ENCODE results near the gene CACNA1C.

DNA sequence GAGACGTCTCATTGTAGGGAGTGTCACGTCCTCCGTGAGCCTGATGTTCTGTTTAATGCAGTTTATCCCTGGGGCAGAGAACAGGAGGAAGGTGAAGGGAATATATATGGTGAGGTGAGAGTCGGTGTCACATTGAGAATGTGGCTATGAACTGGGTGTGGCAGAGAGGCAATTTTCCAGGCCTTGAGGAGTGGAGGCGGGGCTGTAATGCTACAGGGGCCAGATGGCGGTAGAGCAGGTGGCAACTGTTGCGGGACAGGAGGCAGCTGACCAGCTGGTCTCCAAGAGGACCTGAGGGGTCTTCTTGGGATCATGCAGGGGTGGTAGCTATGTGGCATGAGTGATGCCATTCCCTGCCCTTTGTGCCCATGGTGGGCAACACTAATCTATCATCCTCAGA lies 59.6 kb downstream of the CACNA1C start:
- no peak for TF ChIP-seq POLR2A (IDR thresholded peaks at IDR 0.05)
- TF ChIP-seq, protein P1, sequence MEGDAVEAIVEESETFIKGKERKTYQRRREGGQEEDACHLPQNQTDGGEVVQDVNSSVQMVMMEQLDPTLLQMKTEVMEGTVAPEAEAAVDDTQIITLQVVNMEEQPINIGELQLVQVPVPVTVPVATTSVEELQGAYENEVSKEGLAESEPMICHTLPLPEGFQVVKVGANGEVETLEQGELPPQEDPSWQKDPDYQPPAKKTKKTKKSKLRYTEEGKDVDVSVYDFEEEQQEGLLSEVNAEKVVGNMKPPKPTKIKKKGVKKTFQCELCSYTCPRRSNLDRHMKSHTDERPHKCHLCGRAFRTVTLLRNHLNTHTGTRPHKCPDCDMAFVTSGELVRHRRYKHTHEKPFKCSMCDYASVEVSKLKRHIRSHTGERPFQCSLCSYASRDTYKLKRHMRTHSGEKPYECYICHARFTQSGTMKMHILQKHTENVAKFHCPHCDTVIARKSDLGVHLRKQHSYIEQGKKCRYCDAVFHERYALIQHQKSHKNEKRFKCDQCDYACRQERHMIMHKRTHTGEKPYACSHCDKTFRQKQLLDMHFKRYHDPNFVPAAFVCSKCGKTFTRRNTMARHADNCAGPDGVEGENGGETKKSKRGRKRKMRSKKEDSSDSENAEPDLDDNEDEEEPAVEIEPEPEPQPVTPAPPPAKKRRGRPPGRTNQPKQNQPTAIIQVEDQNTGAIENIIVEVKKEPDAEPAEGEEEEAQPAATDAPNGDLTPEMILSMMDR (IDR thresholded peaks at IDR 0.05), result no peak

Measured in esophagus squamous epithelium (tissue), 4 donors.